GM12878 (cell line): Measurements from ENCODE around the gene NRXN3. TPM values are rescaled to one million over a fixed set of nuclear protein-coding genes. Genes with fewer than 3 reads are reported as not detected.

Source experiments
- ATAC-seq: fragments of 200-7000 bp; cut with Tn5 transposase; 3 replicates; pipeline ENCODE4 v1.9.1; 2020; ENCODE audit warnings: mild to moderate bottlenecking, moderate library complexity
- BruUV-seq: library from RNA; stranded (reverse); fragments of 400-500 nt; replicated peaks from 2 replicates; lab custom pipeline; 2021; lab: Mats Ljungman, UMichigan
- CTCF ChIA-PET: fragments of 300-600 bp; sonication (Branson Sonifier 250); formaldehyde crosslinking; extraction: SDS; loops from one replicate; lab custom pipeline; 2021; ENCODE audit warnings: inconsistent platforms; lab: Yijun Ruan, JAX
- POLR2A ChIA-PET: fragments of 350-600 bp; formaldehyde crosslinking; extraction: SDS; loops from one replicate; lab custom pipeline; 2021; ENCODE audit warnings: inconsistent platforms; lab: Charles Lee
- RAD21 ChIA-PET: fragments of 300-600 bp; sonication (Branson Sonifier 250); formaldehyde crosslinking; loops from one replicate; lab custom pipeline; 2023; ENCODE audit warnings: antibody characterized with exemption; ENCODE audit not compliant: unreplicated experiment; lab: Charles Lee
- SMC1A ChIA-PET: fragments of 300-600 bp; sonication (Branson Sonifier 250); formaldehyde crosslinking; loops from one replicate; lab custom pipeline; 2023; ENCODE audit not compliant: unreplicated experiment, uncharacterized antibody; lab: Charles Lee
- DNase-seq: peaks from one replicate; pipeline ENCODE4 v3.0.0-alpha.2; 2011; ENCODE audit warnings: low read depth, low spot score
- FAIRE-seq: peaks from 3 replicates; lab custom pipeline; 2011; peaks lifted over from hg19 to GRCh38; lab: Jason Lieb, UNC
- H2AFZ ChIP-seq: 2 replicates; pipeline ENCODE4 v1.6.0; 2011; ENCODE audit warnings: low read depth, low read length, control low read depth; ENCODE audit not compliant: control insufficient read depth
- H3K27ac ChIP-seq: 2 replicates; pipeline ENCODE4 v1.5.1; 2011; ENCODE audit warnings: control low read depth; ENCODE audit not compliant: control insufficient read depth, insufficient read depth
- H3K27me3 ChIP-seq, 2 experiments: replicated peaks in 1 of 2; 2 replicates each; pipeline versions ENCODE4 v1.6.0 to v1.6.1; 2011; ENCODE audit warnings: low read length in 1 of 2; ENCODE audit not compliant: control insufficient read depth in 2 of 2, insufficient read depth in 2 of 2
- H3K36me3 ChIP-seq, 2 experiments: 2 replicates each; pipeline ENCODE4 v1.5.1; 2011; ENCODE audit warnings: low read length in 1 of 2; ENCODE audit not compliant: control insufficient read depth in 2 of 2, insufficient read depth in 2 of 2
- H3K4me1 ChIP-seq: 2 replicates; pipeline ENCODE4 v1.6.1; 2011; ENCODE audit warnings: mild to moderate bottlenecking, low read length, moderate library complexity, mixed read lengths; ENCODE audit not compliant: control insufficient read depth, insufficient read depth
- H3K4me2 ChIP-seq: 2 replicates; pipeline ENCODE4 v1.6.0; 2011; ENCODE audit warnings: control low read depth; ENCODE audit not compliant: control insufficient read depth, insufficient read depth
- H3K4me3 ChIP-seq: fragments of 200-600 bp; sonication (generic); 2 replicates; pipeline ENCODE4 v1.5.1; 2016
- H3K79me2 ChIP-seq: 2 replicates; pipeline ENCODE4 v1.6.0; 2011; ENCODE audit warnings: low read length; ENCODE audit not compliant: control insufficient read depth, insufficient read depth
- H3K9ac ChIP-seq: 2 replicates; pipeline ENCODE4 v1.8.0; 2011; ENCODE audit warnings: low read length, control low read depth, mixed read lengths; ENCODE audit not compliant: control insufficient read depth, insufficient read depth
- H3K9me3 ChIP-seq: replicated peaks from 3 replicates; pipeline ENCODE4 v1.5.1; 2011; ENCODE audit warnings: mild to moderate bottlenecking, low read length; ENCODE audit not compliant: control insufficient read depth, insufficient read depth
- H4K20me1 ChIP-seq: 2 replicates; pipeline ENCODE4 v1.6.0; 2011; ENCODE audit not compliant: control insufficient read depth, insufficient read depth
- CHD4 ChIP-seq: fragments of 200-600 bp; sonication (generic); IDR thresholded peaks from 2 replicates; pipeline ENCODE4 v1.6.1; 2016; ENCODE audit warnings: mild to moderate bottlenecking
- CUX1 ChIP-seq: IDR thresholded peaks from 2 replicates; pipeline ENCODE4 v1.6.1; 2012; ENCODE audit warnings: improper control_type of control experiment, low read depth, low read length; ENCODE audit not compliant: insufficient replicate concordance
- ESRRA ChIP-seq: IDR thresholded peaks from 2 replicates; pipeline ENCODE4 v1.6.1; 2012; ENCODE audit warnings: mild to moderate bottlenecking, low read length, improper control_type of control experiment
- HDGF ChIP-seq: fragments of 450-650 bp; IDR thresholded peaks from 2 replicates; pipeline ENCODE4 v1.6.1; 2016; ENCODE audit warnings: antibody characterized with exemption
- JUND ChIP-seq: IDR thresholded peaks from 2 replicates; pipeline ENCODE4 v1.6.1; 2012; ENCODE audit warnings: low read depth, mild to moderate bottlenecking, low read length, improper control_type of control experiment, moderate library complexity
- MTA3 ChIP-seq: IDR thresholded peaks from 2 replicates; pipeline ENCODE4 v1.6.1; 2012; ENCODE audit warnings: low read length, inconsistent platforms, borderline replicate concordance
- RAD51 ChIP-seq: fragments of 450-650 bp; IDR thresholded peaks from 2 replicates; pipeline ENCODE4 v1.6.1; 2016; ENCODE audit warnings: moderate library complexity, mild to moderate bottlenecking, inconsistent platforms
- TARDBP ChIP-seq: IDR thresholded peaks from 2 replicates; pipeline ENCODE4 v1.6.1; 2016; ENCODE audit warnings: borderline replicate concordance
- ZNF274 ChIP-seq: IDR thresholded peaks from one replicate; pipeline ENCODE4 v1.8.0; 2011; ENCODE audit not compliant: insufficient read length, insufficient read depth
- WGBS: methylation state at CpG from one replicate; pipeline ENCODE4 v1.1.6; 2016; ENCODE audit warnings: low lambda C conversion rate; ENCODE audit not compliant: insufficient replicate concordance, insufficient coverage; ENCODE audit errors: missing lambda C conversion rate; 5-methylcytosine and 5-hydroxymethylcytosine counted together
- in situ Hi-C: fragments of 300-500 bp; cut with MboI; formaldehyde crosslinking; loops from 9 replicates; pipeline ENCODE4 v1.14.3; 2018; ENCODE audit warnings: mixed read lengths
- intact Hi-C: fragments of 100-400 bp; cut with micrococcal nuclease; formaldehyde crosslinking; loops from one replicate; pipeline ENCODE4 v1.14.2; 2022; ENCODE audit not compliant: unreplicated experiment
- polyA plus RNA-seq, 11 experiments: library from polyadenylated mRNA; depleted of rRNA in 4 of 11; unstranded in 6 of 11; stranded (reverse) in 5 of 11; fragments of >200 nt; fragmentation: Nextera tagmentation in 4 of 11; fragmentation: Illumina TruSeq in 1 of 11; extraction: Ambion mirVana in 4 of 11; extraction: Trizol in 1 of 11; gene quantifications; 1 replicate in 1 of 11; 2 replicates in 10 of 11; pipeline versions ENCODE4 v1.2.1 to v1.2.3, GENCODE V29; 2011 to 2016; ENCODE audit warnings: inconsistent platforms in 2 of 11, missing spikeins in 2 of 11, low read depth in 1 of 11
- total RNA-seq, 4 experiments: library from RNA; depleted of rRNA in 3 of 4; stranded (reverse); fragments of >200 nt in 3 of 4; fragmentation: Illumina TruSeq in 1 of 4; extraction: Trizol in 1 of 4; gene quantifications; 2 replicates each; pipeline versions ENCODE4 v1.2.1 to v1.2.3, GENCODE V29; 2013 to 2021

Gene NRXN3
- total and polyA plus RNA-seq, 10 of the 15 experiments (the other 5 are each of a cell fraction or from before 2014, with no cell fraction given) = 0.52 to 3.3 (median 1.4) TPM

GRCh38 chr14:79555429-79555828 is 1385.3 kb downstream of the NRXN3 start:
- SMC1A ChIA-PET = no interaction called here
- intact Hi-C loops = no loop called here
- in situ Hi-C loops = no loop called here
- POLR2A ChIA-PET = no interaction called here
- DNase-seq (no peak), FAIRE-seq (no peak), ATAC-seq (no peak)
- BruUV-seq = no TSS peak
- Histone ChIP-seq H3K27ac (no peak overlapping the region), H3K36me3 (no peaks in the 10 kb centered on the region), H3K9ac (no peak overlapping the region), H3K4me2 (no peak overlapping the region), H2AFZ (no peak overlapping the region), H3K4me3 (no peak overlapping the region), H4K20me1 (no peaks in the 10 kb centered on the region), H3K9me3 (no peaks in the 10 kb centered on the region; the same call in 2 of the 3 replicates), H3K27me3 (no peaks in the 10 kb centered on the region), H3K79me2 (no peaks in the 10 kb centered on the region), H3K4me1 (no peaks in the 10 kb centered on the region)
- RAD21 ChIA-PET = no interaction called here
- TF ChIP-seq CHD4 = no peak
- no peak for TF ChIP-seq TARDBP
- 66% methylated on average over 4 of the region's 4 CpGs for WGBS
- CTCF ChIA-PET = no interaction called here

GRCh38 chr14:79557309-79557708 is 1387.1 kb downstream of the NRXN3 start:
- no peak for FAIRE-seq
- RAD21 ChIA-PET = interaction anchor here (0.6 kb wide), 1 partner anchor 1104 kb away, joined by 3 read pairs; no protein-coding TSS in a partner anchor
- H4K20me1 ChIP-seq = no peaks in the 10 kb centered on the region

More at GRCh38 chr14:79557309-79557708, 1387.1 kb downstream of the NRXN3 start:
- no TSS peak for BruUV-seq
- no peak overlapping the region for H3K27ac ChIP-seq
- ATAC-seq (no peak), DNase-seq (no peak)
- no peak overlapping the region for H3K9ac ChIP-seq
- WGBS = 0% methylated on average over 3 of the region's 3 CpGs
- H3K9me3 ChIP-seq = no peaks in the 10 kb centered on the region
- POLR2A ChIA-PET = no interaction called here
- TF ChIP-seq ESRRA (no peak), CUX1 (no peak), JUND (no peak), MTA3 (no peak), HDGF (no peak), ZNF274 (no peak), RAD51 (no peak)
- SMC1A ChIA-PET = no interaction called here
- H3K27me3 ChIP-seq = no peaks in the 10 kb centered on the region
- CTCF ChIA-PET = no interaction called here
- no peak overlapping the region for H3K4me3 ChIP-seq
- H3K4me1 ChIP-seq = no peaks in the 10 kb centered on the region
- in situ Hi-C loops = no loop called here
- intact Hi-C loops = no loop called here
- no peaks in the 10 kb centered on the region for H3K79me2 ChIP-seq
- no peak overlapping the region for H2AFZ ChIP-seq
- no peak overlapping the region for H3K4me2 ChIP-seq
- H3K36me3 ChIP-seq = no peaks in the 10 kb centered on the region
